ENCODE data around the gene SMARCB1.

- TF ChIP-seq CTCF (IDR thresholded peaks at IDR 0.05) (no peak), POLR2A (IDR thresholded peaks at IDR 0.05) (no peak)
Observed at GRCh38 chr22:23835484-23836144, 48.8 kb downstream of the SMARCB1 start.
